ENCODE results near the gene PIK3R2. TPM values are rescaled to one million over a fixed set of nuclear protein-coding genes. Genes with fewer than 3 reads are reported as not detected.

Gene PIK3R2
- total and polyA plus RNA-seq, 2 of the 13 experiments (the other 11 are each of a cell fraction or from before 2014, with no cell fraction given) = 18.6 to 25.3 TPM

GRCh38 chr19:18119013-18119716, 33.8 kb upstream of the PIK3R2 start:
- CTCF ChIA-PET (ENCODE audit: low intra/inter-chr PET ratio, low total read pairs) = no interaction called here
- H3K4me1 ChIP-seq (ENCODE audit: insufficient read depth, low read length) = peaks cover 23% of the 10 kb centered on the region
- H3K4me3 ChIP-seq (replicated peaks in 1 of 3; ENCODE audit: insufficient read depth in 1 of 3, low read depth in 2 of 3, low read length in 3 of 3) = peak overlapping the region in 2 of 3 experiments; percentile 72 to 91; a peak in 2 of 6 replicates
- ATAC-seq (no peak), DNase-seq (ENCODE audit: low spot score) (no peak), FAIRE-seq (no peak)
- POLR2A ChIA-PET = interaction anchor here (2.1 to 2.2 kb wide), 2 partner anchors 32 to 35 kb away, joined by 11 to 18 read pairs; partner anchors contain the start of gene PIK3R2
- in situ Hi-C loops (cut with HindIII; ENCODE audit: extremely low pct_ligation_motif_present, low pct_unique_long_range_greater_than_20kb) (no loop called here), intact Hi-C loops (cut with micrococcal nuclease; ENCODE audit: unreplicated experiment) (no loop called here)
- H3K79me2 ChIP-seq (ENCODE audit: insufficient read depth, low read length) = peaks cover 16% of the 10 kb centered on the region
- 83% methylated on average over 13 of the region's 13 CpGs for WGBS (ENCODE audit: low lambda C conversion rate)
- peak overlapping the region; percentile 17; the same call in 1 of the 2 replicates for H3K9ac ChIP-seq (ENCODE audit: insufficient read depth, low read depth, low read length)
- BruUV-seq (replicated peaks) = no TSS peak
- peaks cover 10 to 36% of the 10 kb centered on the region in 2 experiments for H3K36me3 ChIP-seq (replicated peaks in 1 of 2; ENCODE audit: control insufficient read depth in 1 of 2, insufficient read depth in 2 of 2, low read length in 2 of 2)
- no peak for TF ChIP-seq TGIF2 (CRISPR knock-in tag; IDR thresholded peaks at IDR 0.05)
- peak; percentile 93 for TF ChIP-seq ZNF629 (CRISPR knock-in tag; conservative IDR thresholded peaks at IDR 0.05)
- H3K4me2 ChIP-seq (ENCODE audit: low read depth, low read length) = peak overlapping the region; percentile 100
- H2AFZ ChIP-seq (ENCODE audit: low read length) = no peak overlapping the region
- H3K9me3 ChIP-seq (ENCODE audit: low read length) = no peaks in the 10 kb centered on the region
- H3K27me3 ChIP-seq (ENCODE audit: control insufficient read depth in 1 of 2, insufficient read depth in 2 of 2, low read length in 2 of 2) = no peaks in the 10 kb centered on the region
- no peak overlapping the region for H3K27ac ChIP-seq (ENCODE audit: extremely low read length, insufficient read depth, low read length)
- H4K20me1 ChIP-seq (ENCODE audit: insufficient read depth, low read length) = no peaks in the 10 kb centered on the region

GRCh38 chr19:18119717-18120105, 33.3 kb upstream of the PIK3R2 start:
- H3K27me3 ChIP-seq (ENCODE audit: control insufficient read depth in 1 of 2, insufficient read depth in 2 of 2, low read length in 2 of 2) = no peaks in the 10 kb centered on the region
- H3K9me3 ChIP-seq (ENCODE audit: low read length) = no peaks in the 10 kb centered on the region
- no peak for DNase-seq (ENCODE audit: low spot score)
- no peak overlapping the region for H3K27ac ChIP-seq (ENCODE audit: extremely low read length, insufficient read depth, low read length)
- H2AFZ ChIP-seq (ENCODE audit: low read length) = no peak overlapping the region
- no peak overlapping the region for H3K9ac ChIP-seq (ENCODE audit: insufficient read depth, low read depth, low read length)
- ATAC-seq = no peak
- CTCF ChIA-PET (ENCODE audit: low intra/inter-chr PET ratio, low total read pairs) = no interaction called here
- WGBS (ENCODE audit: low lambda C conversion rate) = 96% methylated on average over 14 of the region's 14 CpGs
- peaks cover 11 to 36% of the 10 kb centered on the region in 2 experiments for H3K36me3 ChIP-seq (replicated peaks in 1 of 2; ENCODE audit: control insufficient read depth in 1 of 2, insufficient read depth in 2 of 2, low read length in 2 of 2)
- H3K4me1 ChIP-seq (ENCODE audit: insufficient read depth, low read length) = peaks cover 23% of the 10 kb centered on the region
- no peaks in the 10 kb centered on the region for H4K20me1 ChIP-seq (ENCODE audit: insufficient read depth, low read length)
- intact Hi-C loops (cut with micrococcal nuclease; ENCODE audit: unreplicated experiment) (no loop called here), in situ Hi-C loops (cut with HindIII; ENCODE audit: extremely low pct_ligation_motif_present, low pct_unique_long_range_greater_than_20kb) (no loop called here)
- H3K79me2 ChIP-seq (ENCODE audit: insufficient read depth, low read length) = peaks cover 16% of the 10 kb centered on the region
- H3K4me3 ChIP-seq (replicated peaks in 1 of 3; ENCODE audit: insufficient read depth in 1 of 3, low read depth in 2 of 3, low read length in 3 of 3) = no peak overlapping the region
- TF ChIP-seq ZNF121 (CRISPR knock-in tag; IDR thresholded peaks at IDR 0.05) (no peak), ZBTB33 (CRISPR knock-in tag; IDR thresholded peaks at IDR 0.05) (peak; percentile 54; the same call in 1 of the 2 replicates)
- no TSS peak for BruUV-seq (replicated peaks)
- 0 out of 2 replicates have a peak overlapping the region, but pooled peaks have one; percentile 100 for H3K4me2 ChIP-seq (ENCODE audit: low read depth, low read length)
- POLR2A ChIA-PET = no interaction called here
- no peak for FAIRE-seq
